RWPE2 (cell line): ENCODE data around the gene CCDC12.

ENCODE experiments used
- ATAC-seq: fragments of 200-7000 bp; cut with Tn5 transposase; 3 replicates; pipeline ENCODE4 v1.9.1; 2021; ENCODE audit warnings: low read depth
- DNase-seq: peaks from one replicate; pipeline ENCODE4 v3.0.0-alpha.2; 2020; ENCODE audit warnings: low spot score
- H3K27ac ChIP-seq: fragments of 450-650 bp; 2 replicates; pipeline ENCODE4 v1.5.1; 2017; ENCODE audit warnings: mild to moderate bottlenecking; ENCODE audit not compliant: poor library complexity, severe bottlenecking
- H3K27me3 ChIP-seq: fragments of 250-450 bp; sonication (Bioruptor Pico); 2 replicates; pipeline ENCODE4 v1.5.1; 2021; ENCODE audit warnings: mild to moderate bottlenecking, moderate library complexity; ENCODE audit not compliant: insufficient read depth, poor library complexity, severe bottlenecking
- H3K36me3 ChIP-seq: fragments of 250-450 bp; sonication (Bioruptor Pico); 2 replicates; pipeline ENCODE4 v1.5.1; 2020; ENCODE audit warnings: low read depth, mild to moderate bottlenecking, moderate library complexity
- H3K4me1 ChIP-seq: fragments of 250-450 bp; sonication (Bioruptor Pico); 2 replicates; pipeline ENCODE4 v1.5.1; 2021; ENCODE audit warnings: mild to moderate bottlenecking, moderate library complexity; ENCODE audit not compliant: insufficient read depth, poor library complexity, severe bottlenecking
- H3K4me3 ChIP-seq: fragments of 250-450 bp; sonication (Bioruptor Pico); 2 replicates; pipeline ENCODE4 v1.5.1; 2021; ENCODE audit warnings: mild to moderate bottlenecking, moderate library complexity; ENCODE audit not compliant: severe bottlenecking
- H3K9me3 ChIP-seq: fragments of 250-450 bp; sonication (Bioruptor Pico); 2 replicates; pipeline ENCODE4 v1.5.1; 2021; ENCODE audit warnings: mild to moderate bottlenecking, moderate library complexity; ENCODE audit not compliant: severe bottlenecking
- TF ChIP-seq, protein P1 (sequence below): fragments of 450-650 bp; IDR thresholded peaks from one replicate; pipeline ENCODE4 v1.5.1; 2017; ENCODE audit warnings: mild to moderate bottlenecking, moderate library complexity; ENCODE audit not compliant: poor library complexity, severe bottlenecking

CCDC12 gene

DNA sequence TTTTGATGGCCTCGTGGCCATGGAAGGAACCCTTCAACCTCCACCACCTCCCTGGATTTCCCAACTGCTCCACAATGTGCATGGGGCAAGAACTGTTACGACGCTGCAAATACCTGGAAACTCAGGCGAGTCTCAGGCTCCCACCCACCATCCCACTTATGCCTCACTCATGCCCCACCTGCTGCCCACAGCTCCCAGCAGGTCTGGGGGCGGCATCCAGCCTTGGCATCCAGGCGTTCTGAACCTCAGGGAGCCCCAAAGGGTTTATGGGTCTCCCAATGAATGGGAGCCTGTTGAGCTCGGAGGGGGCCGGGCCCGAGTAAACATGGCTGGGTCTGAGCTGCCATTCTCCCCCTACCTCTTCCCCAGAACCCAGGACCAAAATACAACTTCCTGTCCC is 101.0 kb downstream of the CCDC12 start:
- ATAC-seq = no peak
- H3K9me3 ChIP-seq = no peaks in the 10 kb centered on the region

DNA sequence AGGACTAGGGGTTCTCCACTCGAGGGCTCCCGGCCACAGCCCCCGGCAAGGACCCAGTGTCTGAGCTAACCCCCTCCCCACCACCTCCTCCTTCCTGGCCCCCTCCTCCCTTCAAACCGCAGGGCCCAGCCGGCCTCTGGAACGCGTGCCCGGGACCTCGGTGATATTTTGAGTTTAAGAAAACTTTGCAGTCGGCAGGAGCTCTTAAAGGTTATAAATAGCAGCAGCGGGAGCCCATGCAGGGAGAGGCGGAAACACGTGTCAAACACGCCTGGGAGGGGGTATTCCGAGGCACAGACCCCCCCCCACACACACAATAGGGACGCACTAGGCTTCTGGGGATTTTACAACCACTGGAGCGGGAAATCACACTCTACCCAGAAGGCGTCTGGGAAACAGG is 102.1 kb downstream of the CCDC12 start:
- ATAC-seq = no peak
- H3K27ac ChIP-seq = no peak overlapping the region
- H3K4me3 ChIP-seq = no peak overlapping the region
- H3K27me3 ChIP-seq = no peaks in the 10 kb centered on the region
- no peak for DNase-seq
- TF ChIP-seq, protein P1, sequence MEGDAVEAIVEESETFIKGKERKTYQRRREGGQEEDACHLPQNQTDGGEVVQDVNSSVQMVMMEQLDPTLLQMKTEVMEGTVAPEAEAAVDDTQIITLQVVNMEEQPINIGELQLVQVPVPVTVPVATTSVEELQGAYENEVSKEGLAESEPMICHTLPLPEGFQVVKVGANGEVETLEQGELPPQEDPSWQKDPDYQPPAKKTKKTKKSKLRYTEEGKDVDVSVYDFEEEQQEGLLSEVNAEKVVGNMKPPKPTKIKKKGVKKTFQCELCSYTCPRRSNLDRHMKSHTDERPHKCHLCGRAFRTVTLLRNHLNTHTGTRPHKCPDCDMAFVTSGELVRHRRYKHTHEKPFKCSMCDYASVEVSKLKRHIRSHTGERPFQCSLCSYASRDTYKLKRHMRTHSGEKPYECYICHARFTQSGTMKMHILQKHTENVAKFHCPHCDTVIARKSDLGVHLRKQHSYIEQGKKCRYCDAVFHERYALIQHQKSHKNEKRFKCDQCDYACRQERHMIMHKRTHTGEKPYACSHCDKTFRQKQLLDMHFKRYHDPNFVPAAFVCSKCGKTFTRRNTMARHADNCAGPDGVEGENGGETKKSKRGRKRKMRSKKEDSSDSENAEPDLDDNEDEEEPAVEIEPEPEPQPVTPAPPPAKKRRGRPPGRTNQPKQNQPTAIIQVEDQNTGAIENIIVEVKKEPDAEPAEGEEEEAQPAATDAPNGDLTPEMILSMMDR = no peak
- no peaks in the 10 kb centered on the region for H3K4me1 ChIP-seq
- H3K9me3 ChIP-seq = no peaks in the 10 kb centered on the region
- H3K36me3 ChIP-seq = no peaks in the 10 kb centered on the region

More for the DNA sequence above, 101.0 kb downstream of the CCDC12 start:
- peaks cover 5% of the 10 kb centered on the region for H3K27me3 ChIP-seq
- H3K4me1 ChIP-seq = no peaks in the 10 kb centered on the region
- no peak overlapping the region for H3K4me3 ChIP-seq
- no peak overlapping the region for H3K27ac ChIP-seq
- DNase-seq = no peak
- H3K36me3 ChIP-seq = no peaks in the 10 kb centered on the region
- TF ChIP-seq, protein P1 = no peak

DNA sequence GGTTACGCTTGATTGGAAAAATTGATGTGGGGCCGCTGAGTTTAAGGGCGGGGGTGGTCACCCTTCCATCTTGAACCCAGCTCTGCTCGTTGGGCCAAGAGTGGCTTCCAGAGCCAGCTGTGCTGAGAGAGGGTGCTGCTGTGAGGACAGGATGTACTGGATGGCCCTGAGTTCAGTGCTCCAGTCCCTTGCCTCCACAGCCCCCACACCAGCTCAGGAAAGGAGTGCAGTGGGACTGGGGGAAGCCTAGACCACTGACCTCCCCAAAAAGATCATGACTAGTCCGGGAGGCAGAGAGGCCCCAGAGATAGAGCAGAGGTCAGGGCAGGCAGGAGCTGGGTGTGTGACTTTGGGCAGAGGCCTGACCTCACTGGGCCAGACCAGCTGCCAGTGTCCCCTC is 103.0 kb downstream of the CCDC12 start:
- Histone ChIP-seq H3K4me3 (no peak overlapping the region), H3K9me3 (no peaks in the 10 kb centered on the region), H3K4me1 (no peaks in the 10 kb centered on the region), H3K36me3 (no peaks in the 10 kb centered on the region), H3K27me3 (no peaks in the 10 kb centered on the region), H3K27ac (no peak overlapping the region)
- TF ChIP-seq, protein P1 = no peak
- no peak for ATAC-seq
- no peak for DNase-seq
